HG02623 (cell line): Measurements from ENCODE around the gene GYG1.

ENCODE experiments used
- ATAC-seq: cut with Tn5 transposase; IDR thresholded peaks from one replicate; pipeline ENCODE4 v1.9.1; 2021; ENCODE audit warnings: moderate library complexity; ENCODE audit not compliant: unreplicated experiment

The GYG1 gene

GRCh38 chr3:149016242-149016641 is 24.9 kb downstream of the GYG1 start:
- ATAC-seq, result no peak

GRCh38 chr3:149016669-149017541 is 25.6 kb downstream of the GYG1 start:
- no peak for ATAC-seq

- ATAC-seq, result no peak
These were observed 26.9 kb downstream of the GYG1 start for GRCh38 chr3:149018247-149018646.

GRCh38 chr3:149019580-149019979 is 28.2 kb downstream of the GYG1 start:
- ATAC-seq, result no peak

- no peak for ATAC-seq
These were observed 29.0 kb downstream of the GYG1 start for GRCh38 chr3:149020196-149020838.

- no peak for ATAC-seq
These were observed 29.5 kb downstream of the GYG1 start for GRCh38 chr3:149020839-149021252.

- ATAC-seq, result no peak
These were observed 30.5 kb downstream of the GYG1 start for GRCh38 chr3:149021830-149022229.

- ATAC-seq, result no peak
These were observed 32.6 kb downstream of the GYG1 start for GRCh38 chr3:149023951-149024350.

GRCh38 chr3:149026718-149027117 is 35.4 kb downstream of the GYG1 start:
- no peak for ATAC-seq

- ATAC-seq, result no peak
These were observed 39.8 kb downstream of the GYG1 start for GRCh38 chr3:149031096-149031495.

- no peak for ATAC-seq
These were observed 46.3 kb downstream of the GYG1 start for GRCh38 chr3:149037684-149038083.

- ATAC-seq, result no peak
These were observed 47.0 kb downstream of the GYG1 start for GRCh38 chr3:149038322-149038721.

GRCh38 chr3:149042789-149043386 is 51.5 kb downstream of the GYG1 start:
- ATAC-seq, result peak; percentile 80

- no peak for ATAC-seq
These were observed 53.2 kb downstream of the GYG1 start for GRCh38 chr3:149044339-149045083.

GRCh38 chr3:149055575-149055974 is 64.2 kb downstream of the GYG1 start:
- ATAC-seq, result no peak

- ATAC-seq, result no peak
These were observed 66.9 kb downstream of the GYG1 start for GRCh38 chr3:149058198-149058597.

- ATAC-seq, result peak; percentile 76
These were observed 67.3 kb downstream of the GYG1 start for GRCh38 chr3:149058602-149059001.

- no peak for ATAC-seq
These were observed 70.4 kb downstream of the GYG1 start for GRCh38 chr3:149061776-149062175.

- ATAC-seq, result no peak
These were observed 76.5 kb downstream of the GYG1 start for GRCh38 chr3:149067883-149068282.
